HG03280 (cell line): Measurements from ENCODE around the gene NTN4.
"Not testable (repeated sequence)": the region's sequence is repeated elsewhere in the genome, so short reads cannot be mapped to it uniquely, and the experiment has no call there.

ENCODE experiments used
- ATAC-seq: cut with Tn5 transposase; IDR thresholded peaks from one replicate; pipeline ENCODE4 v1.9.1; 2021; ENCODE audit warnings: mild to moderate bottlenecking, moderate library complexity; ENCODE audit not compliant: unreplicated experiment

The NTN4 gene

DNA sequence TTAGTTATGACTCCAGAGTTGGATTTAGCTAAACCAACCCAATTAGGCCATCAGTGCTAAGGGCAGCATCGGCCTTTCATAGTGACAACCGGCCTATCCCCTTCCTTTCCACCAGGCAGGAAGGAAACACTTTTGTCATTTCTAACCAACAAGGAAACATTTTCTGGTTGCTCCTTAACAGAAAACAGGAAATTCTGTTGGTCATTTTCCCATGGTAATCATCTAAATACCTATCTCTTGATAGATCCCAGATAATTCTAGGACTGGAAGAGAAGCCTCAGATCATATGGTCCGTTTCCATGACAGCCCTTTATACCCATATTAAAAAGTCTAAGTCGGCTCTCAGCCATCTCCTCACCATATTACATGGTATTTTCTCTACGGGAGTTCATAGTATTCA, 160.1 kb downstream of the NTN4 start:
- ATAC-seq: no peak

DNA sequence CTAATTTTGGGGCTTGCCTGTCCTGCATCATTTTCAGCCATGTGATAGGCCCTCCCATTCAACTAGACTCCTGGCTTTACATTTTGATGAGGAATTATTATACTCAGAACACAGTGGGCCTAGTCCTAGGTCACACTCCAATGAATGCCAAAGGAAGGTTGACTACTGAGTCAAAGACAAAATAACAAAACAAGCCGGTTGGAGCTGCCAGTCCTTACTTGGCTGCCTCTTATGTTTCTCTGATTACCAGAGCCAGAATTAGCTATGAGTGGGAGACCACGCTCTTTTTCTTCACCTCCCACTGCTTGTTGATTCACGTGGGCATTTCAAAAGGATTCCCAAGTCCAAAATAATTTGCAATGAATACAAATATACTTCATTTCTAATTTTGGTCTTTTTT, 161.2 kb downstream of the NTN4 start:
- ATAC-seq: no peak

DNA sequence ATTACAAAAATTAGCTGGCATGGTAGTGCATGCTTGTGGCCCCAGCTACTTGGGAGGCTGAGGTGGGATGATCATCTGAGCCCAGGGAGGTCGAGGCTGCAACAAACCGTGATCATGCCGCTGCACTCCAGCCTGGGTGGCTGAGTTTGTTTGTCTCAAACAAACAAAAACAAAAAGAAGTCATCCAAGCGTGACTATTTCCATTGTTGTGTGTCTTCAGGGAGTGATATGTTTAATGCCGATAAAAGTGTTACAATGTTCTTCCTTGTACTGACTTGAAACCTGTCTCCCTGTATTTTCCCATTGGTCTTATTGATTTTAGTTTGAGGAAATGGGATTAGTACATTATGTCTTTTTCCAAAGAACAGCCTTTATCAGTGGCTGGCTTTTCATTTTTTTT, 163.7 kb downstream of the NTN4 start:
- ATAC-seq: no peak

DNA sequence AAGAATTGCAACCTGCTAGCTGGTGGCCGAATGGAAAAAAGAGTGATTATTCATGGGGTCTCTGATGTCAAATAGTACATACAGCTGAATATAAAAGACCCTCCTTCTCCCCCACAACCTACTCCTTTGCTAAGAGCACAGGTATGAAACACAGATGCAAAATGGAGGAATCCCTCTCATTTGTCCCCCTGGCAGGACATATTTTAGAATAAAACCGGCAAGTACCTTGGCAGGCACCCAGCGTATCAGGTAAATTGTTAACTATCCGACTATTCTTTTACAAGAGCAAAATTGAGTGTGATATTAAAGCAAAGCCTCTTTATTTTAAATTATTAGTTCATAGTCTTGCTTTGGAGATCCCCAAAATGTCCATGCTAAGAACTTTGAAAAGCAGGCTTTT, 165.6 kb downstream of the NTN4 start:
- no peak for ATAC-seq

DNA sequence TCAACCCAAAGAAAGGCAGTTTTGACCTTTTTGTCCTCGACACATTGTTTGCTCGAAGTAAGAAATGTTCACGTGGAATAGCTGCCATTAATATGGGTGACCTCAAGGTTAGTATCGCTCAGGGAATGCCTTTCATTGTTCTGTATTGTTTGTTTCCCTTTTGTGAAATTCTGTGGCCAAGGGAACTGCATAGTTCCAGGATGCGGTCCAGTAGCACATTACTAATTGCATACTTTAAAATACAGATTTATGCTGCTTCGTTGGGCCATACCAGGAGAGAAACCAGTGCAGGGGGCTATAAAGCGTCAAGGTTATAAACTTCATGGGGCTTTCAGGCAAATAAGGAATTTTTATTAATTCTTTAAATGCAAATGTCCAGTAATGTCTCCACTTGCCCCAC, 166.0 kb downstream of the NTN4 start:
- no peak for ATAC-seq

DNA sequence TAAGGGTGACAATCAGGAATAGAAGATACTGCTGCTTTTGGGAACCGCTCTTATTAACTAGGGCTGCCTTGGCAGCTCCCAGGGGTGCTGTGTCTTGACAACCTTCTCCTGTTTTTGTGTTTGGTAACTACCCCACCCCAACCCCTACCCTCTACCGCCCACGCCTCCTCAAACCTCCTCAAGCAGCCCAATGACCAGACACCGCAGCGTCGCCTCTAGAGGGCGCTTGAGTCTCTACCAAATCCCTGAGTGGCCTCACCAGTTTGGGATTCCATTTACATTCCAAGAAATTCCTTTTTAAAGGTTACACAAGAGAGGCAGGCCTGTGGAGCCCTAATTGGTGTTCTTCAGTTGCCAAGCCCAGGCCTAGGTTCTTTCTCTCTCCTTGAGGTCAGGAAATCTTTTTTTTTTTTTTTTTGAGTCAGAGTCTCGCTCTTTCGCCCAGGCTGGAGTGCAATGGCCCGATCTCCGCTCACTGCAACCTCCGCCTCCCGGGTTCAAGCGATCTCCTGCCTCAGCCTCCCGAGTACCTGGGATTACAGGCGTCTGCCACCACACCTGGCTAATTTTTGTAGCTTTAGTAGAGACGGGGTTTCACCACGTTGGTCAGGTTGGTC, 166.9 kb downstream of the NTN4 start:
- peak; percentile 50 for ATAC-seq

DNA sequence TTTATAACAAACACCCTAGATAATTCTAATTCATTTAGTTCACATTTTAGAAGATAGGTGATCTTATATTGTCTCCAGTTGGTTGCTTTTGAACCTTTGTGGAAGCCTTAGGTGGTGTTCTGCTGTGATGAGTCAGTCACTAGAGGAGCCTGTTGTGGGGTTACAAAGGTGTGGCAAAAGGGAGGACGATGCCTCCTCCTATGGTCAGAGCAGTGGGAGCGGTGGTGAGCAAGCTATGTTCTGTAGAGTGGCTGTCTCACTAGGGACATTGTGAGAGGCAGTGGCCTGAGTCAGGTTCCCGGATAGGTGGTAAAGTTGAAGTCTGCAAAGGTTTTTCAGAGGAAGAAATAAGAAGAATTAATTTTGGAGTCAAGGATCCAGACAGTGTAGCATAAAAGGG, 167.7 kb downstream of the NTN4 start:
- no peak for ATAC-seq

DNA sequence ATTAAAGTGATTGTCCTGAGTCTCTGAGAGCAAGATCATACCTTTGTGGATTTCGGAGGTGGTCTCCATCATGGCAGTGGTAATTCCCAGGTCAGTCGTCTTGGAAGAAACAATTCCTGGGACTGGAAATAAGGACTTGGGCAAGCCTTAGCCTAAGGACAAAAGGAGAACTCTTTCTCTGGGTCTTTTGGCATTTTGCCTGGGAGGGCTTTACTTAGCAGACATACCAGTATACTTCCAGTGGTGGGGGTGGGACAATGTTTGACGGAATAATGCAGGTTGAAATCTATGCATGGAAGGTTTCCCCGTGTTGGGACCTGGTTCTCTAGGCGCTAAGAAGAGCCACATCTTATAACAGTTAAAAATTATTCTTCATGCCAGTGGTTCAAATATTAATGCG, 168.8 kb downstream of the NTN4 start:
- ATAC-seq: no peak

DNA sequence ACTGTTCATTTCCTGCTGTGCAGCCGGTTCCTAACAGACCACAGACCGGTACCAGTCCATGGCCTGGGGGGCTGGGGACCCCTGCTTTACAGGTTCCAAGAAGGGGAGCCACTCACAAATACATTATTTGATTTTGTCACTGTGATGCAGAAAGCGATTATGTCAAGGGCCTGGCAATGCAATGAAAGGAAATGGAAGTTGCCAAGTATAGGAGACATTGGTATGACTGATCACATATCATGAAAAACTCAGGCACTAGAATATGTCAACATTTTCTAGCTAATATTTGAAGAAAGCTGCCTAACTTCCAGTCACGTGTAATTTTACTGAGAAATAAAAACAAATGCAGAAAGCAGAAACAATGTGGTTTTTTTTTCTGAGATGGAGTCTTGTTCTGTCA, 170.4 kb downstream of the NTN4 start:
- no peak for ATAC-seq

DNA sequence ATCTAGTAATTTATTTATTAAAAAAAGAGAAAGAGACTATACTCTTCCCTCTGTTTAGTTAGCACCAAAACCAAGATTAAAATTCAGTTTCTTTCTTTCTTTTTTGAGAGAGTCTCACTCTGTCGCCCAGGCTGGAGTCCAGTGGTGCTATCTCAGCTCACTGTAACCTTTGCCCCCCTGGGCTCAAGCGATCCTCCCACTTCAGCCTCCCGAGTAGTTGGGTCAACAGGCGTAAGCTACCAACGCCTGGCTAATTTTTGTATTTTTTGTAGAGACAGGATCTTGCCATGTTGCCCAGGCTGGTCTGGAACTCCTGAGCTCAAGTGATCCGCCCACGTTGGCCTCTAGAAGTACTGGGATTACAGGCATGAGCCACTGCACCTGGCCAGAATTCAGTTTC, 174.1 kb downstream of the NTN4 start:
- ATAC-seq: not testable (repeated sequence)

DNA sequence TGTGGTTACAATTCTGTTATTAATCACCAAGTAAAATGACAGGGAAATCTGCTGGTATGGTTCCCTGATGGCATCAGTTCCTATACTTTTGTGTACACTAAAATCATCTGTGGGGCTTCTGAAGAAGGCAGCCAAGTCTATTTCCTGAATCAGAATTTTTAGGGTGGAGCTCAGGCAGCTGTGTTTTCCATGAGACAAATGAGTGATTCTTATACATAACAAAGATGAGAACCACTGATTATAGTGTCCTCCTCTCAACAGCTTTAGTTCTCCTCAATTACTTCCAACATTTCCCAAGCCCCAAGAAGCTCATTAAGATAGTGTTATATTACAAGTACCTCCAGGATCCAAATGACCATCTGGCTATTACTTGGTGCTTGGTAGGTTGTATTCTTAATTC, 174.8 kb downstream of the NTN4 start:
- no peak for ATAC-seq

DNA sequence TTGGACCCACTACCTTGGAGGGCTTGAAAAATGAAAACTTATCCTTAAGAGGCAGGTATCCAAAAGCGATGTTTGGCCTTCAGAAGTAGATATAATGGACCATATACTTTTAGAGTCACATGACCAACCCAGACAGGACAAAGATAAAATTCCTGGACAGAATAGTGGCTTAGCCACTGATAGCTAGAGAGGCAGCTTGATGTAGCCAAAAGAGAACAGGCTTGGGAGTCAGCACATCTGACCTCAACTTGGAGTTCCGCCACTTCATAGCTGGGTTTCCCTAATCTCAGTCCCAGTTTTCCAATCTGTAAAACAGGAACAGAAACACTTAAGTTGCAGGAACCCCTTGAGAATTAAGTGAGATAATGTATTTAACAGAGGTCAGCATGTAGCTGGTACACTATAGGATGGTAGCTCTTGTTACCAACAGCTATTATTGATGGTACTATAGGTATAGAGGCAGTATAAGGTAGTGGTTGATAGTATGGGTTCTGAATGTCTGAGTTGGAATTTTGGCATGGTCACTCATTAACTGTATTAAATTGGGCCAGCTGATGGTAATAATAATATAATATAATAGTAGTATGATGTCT, 176.1 kb downstream of the NTN4 start:
- no peak for ATAC-seq

DNA sequence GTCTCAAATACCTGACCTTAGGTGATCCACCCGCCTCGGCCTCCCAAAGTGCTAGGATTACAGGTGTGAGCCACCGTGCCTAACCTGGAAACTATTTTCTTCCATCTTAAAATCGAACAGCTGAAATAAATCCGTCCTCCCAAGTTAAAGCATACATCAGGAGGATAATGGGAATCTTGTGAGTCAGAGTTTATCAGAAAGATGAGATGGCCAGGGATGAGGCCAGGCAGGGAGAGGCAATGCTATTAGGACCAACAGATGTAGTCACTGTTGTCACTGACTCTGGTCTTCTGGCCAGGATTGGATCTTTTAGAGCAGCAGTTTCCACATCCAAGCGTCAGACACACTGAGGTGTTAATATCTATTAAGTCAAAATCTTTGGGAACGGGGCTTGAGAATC, 177.5 kb downstream of the NTN4 start:
- no peak for ATAC-seq

DNA sequence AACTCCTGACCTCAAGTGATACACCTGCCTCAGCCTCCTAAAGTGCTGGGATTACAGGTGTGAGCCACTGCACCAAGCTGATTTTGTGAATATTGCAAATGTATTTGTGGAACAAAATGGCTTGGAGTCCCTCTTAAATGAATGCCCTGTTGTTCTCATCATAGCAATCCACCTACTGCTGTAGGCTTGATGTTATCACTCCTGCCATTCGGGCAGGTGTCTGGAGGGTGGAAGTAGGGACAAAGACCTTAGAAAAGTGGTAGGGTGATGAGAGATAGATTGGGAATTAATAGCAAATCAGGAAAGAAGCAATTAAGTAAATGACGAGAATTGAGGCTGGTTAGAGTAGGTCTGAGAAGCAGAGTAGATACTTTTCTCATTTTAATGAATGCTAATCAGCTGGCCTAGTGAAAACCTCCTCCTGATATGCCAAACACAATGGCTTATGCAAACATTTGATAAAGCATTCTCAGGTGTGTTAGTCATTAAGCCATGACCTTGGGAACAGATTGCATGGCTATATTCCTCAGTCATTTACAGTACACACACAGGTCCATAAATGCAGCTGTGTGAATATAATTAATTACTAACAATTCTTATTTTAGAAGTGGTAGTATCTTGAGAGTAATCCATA, 178.8 kb downstream of the NTN4 start:
- no peak for ATAC-seq

DNA sequence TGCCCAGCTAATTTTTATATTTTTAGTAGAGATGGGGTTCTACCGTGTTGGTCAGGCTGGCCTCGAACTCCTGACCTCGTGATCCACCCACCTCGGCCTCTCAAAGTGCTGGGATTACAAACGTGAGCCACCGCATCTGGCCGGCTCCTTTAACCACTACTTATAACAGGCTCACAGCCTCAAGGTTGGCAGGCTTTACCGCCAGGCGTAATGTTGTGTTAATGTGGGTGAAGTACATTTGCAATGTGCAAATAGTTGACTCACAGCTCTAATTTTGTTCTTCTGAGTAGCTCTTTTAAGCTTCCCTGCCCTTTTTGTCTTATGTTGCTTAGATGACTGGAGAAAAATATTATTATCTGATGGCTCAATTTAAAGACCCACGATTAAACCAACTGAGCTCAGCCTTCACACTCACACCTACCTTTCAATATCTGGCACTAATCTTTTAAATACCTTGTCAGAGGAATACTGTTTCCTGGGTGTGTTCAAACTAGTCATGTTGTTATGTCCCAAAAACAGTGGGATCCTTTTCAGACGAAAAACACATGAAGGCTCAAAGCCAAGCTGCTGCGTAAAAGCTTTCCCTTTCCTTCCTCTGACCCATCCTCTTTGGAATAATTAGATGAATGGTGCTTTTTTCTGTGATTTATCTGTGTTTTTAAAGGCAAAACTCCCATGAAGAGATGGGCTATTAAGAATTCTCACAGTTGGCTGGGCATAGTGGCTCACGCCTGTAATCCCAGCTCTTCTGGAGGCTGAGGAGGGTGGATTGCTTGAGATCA, 182.1 kb downstream of the NTN4 start:
- no peak for ATAC-seq
